Subcutaneous adipose tissue (tissue), 4 donors: ENCODE data around the gene GGCT. TPM values are rescaled to one million over a fixed set of nuclear protein-coding genes. Genes with fewer than 3 reads are reported as not detected.

Experiments used
- total RNA-seq, 4 donors: library from RNA; depleted of rRNA; stranded (reverse); fragments of >200 nt; gene quantifications; one replicate each; pipeline ENCODE4 v1.1.0, GENCODE V29; 2016
- TF ChIP-seq, protein P1 (sequence below): fragments of 450-650 bp; IDR thresholded peaks from one replicate; pipeline ENCODE4 v1.5.1; 2016; ENCODE audit warnings: low read depth, mild to moderate bottlenecking, control low read depth, antibody characterized with exemption, moderate library complexity

The GGCT gene
- total RNA-seq, 4 donors from 2014 or later: 24.4 to 271 (median 92.0) TPM

DNA sequence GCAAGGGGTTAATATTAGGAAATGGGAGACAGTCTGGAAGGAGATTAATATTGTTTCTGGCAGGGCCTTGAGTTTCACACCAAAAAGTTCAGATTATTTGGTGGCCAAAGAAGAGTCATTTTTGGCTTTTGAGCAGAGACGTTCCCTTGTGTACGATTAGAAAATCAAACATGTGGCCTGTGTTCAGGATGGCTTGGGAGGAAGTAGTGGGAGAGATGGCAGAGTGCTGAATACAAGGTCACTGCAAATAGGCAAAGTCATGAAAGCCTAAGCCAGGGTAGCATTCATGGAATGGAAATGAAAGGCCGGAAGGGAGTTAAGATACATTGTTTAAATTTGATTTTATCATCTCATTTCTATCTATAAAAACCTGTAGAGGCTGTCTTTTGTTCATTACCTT is 9.5 kb upstream of the GGCT start:
- TF ChIP-seq, protein P1, sequence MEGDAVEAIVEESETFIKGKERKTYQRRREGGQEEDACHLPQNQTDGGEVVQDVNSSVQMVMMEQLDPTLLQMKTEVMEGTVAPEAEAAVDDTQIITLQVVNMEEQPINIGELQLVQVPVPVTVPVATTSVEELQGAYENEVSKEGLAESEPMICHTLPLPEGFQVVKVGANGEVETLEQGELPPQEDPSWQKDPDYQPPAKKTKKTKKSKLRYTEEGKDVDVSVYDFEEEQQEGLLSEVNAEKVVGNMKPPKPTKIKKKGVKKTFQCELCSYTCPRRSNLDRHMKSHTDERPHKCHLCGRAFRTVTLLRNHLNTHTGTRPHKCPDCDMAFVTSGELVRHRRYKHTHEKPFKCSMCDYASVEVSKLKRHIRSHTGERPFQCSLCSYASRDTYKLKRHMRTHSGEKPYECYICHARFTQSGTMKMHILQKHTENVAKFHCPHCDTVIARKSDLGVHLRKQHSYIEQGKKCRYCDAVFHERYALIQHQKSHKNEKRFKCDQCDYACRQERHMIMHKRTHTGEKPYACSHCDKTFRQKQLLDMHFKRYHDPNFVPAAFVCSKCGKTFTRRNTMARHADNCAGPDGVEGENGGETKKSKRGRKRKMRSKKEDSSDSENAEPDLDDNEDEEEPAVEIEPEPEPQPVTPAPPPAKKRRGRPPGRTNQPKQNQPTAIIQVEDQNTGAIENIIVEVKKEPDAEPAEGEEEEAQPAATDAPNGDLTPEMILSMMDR: no peak

DNA sequence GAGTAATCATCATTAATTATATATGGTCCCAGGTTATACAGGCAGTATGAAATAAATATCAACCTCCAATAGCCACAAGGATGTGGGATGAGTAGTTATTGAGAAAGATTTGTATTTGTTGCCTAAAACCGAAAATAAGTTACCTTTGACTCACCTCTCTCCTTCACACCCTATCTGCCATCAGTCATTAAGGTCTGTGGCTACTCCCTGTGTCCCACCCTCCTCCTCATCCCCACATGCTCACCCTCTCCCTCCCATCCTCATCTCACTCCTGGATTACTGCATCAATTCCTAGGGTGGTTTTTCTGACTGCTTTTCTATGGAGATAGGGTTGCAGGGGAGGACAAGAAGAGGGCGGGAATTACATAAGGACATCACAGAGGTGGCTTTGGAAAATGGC is 9.1 kb upstream of the GGCT start:
- TF ChIP-seq, protein P1: no peak

DNA sequence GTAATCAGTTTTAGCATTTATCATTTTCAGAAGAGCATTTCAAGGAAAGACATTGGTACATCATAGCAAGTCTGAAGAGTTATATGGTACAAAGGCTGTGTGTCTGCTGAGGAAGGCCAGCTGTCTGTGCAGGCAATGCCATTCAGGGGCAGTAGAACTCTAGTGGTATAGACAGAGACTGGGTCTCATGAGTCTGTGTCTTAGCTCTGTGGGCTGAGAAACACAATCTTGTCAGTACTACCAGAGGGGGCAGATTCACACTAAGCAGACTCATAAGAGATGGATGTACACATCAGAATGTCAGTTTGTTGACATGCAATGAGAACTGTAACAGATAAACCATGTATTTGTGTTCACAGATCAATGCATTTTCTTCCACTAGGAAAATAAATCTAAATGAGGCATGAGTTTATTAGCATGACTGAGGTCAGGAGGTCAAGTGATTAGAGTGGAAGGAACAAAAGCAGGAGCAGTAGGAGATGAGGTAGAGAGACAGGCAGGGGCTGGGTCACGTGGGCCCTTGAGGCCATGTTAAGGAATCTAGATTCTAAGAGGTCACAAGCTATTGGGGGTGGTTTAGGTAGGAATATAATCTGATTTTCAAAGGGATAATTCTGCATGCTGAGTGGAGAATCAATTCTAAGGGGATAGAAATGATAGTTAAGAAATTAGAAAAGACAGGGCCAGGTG is 7.5 kb upstream of the GGCT start:
- TF ChIP-seq, protein P1: no peak

DNA sequence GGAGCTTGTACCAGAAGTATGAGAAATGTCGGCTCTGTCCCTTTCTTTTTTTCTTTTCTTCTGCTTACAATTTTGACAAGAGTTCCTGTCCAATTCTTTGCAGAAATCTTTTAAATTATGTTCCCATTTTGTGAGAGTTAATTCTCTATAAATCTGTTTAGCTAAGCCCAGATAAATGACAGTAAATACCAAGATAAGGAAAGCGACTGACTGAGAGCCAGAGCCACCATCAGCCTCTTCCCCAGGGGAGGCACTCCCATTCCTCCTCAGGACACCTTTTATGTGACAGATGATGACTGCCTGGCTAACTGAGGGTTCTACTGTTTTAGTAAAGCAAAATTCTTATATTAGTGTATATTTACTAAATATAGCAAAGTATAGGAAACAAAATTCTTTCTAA is 6.9 kb upstream of the GGCT start:
- TF ChIP-seq, protein P1: no peak

DNA sequence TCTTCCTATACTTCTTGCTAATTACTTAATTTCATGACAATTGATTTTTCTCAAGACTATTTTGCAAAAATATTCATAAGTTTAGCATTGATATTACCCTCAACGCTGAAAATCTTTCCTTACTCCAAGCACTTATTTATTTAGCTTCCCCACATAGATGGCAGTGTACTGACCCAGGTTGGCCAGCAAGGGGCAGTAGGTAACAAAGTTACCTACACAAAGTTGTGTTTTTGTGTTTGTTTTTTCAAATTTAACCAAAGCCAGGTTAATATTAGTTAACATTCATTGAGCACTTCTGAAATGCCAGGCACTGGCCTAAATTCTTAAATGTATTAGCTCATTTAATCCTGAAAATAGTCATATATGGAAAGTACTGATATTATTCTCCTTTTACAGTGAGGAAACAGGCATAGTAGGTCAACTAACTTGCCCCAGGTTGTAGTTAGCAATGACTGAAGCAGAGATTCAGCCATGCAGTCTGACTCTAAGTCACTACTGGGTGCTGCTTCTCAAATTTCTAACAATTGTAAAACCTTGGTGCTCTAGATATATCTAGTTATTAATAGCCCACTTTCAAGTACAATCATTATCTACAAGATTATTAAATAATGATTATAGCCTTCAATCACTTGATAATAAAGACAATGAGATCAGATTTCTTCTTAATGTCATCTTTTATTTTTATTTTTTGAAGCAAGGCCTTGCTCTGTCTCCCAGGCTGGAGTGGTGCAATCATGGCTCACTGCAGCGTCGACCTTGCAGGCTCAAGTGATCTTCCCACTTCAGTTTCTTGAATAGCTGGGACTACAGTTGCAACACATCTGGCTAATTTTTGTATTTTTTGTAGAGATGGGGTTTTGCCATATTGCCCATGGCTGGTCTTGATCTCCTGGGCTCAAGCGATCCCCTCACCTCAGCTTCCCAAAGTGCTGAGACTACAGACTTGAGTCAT is 5.8 kb upstream of the GGCT start:
- TF ChIP-seq, protein P1: no peak

DNA sequence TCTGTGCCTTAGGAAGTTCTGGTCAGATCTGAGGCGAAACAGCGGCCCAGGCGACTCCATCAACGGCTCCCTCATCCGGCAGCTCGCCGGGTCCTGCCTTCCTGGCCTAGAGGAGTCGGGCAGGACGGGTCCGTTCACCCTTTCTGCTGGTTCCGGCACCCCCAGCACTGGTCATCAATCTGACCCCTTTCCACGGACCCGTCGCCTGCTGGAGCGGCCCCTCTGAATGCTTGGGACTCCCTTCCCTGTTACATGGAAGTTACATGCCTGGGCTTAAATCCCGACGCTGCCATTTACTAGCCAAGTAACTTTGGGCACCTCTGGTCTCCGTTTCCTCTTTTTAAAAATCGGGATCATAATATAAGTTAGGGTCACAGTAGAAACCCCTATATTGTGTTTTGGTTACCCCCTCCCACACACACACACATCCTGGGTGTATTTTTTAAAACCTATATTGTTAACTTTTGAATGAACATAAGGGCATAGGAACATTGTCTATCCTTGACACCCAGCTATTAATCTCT is 607 bp upstream of the GGCT start:
- TF ChIP-seq, protein P1: no peak
